HepG2 (cell line): ENCODE results near the gene NUBPL. TPM values are rescaled to one million over a fixed set of nuclear protein-coding genes. Genes with fewer than 3 reads are reported as not detected.

Source experiments
- DBP ChIP-seq: sonication (generic); formaldehyde crosslinking; IDR thresholded peaks from 2 replicates; pipeline ENCODE4 v1.4.0; 2020; ENCODE audit warnings: missing genetic modification reagents; ENCODE audit errors: not compliant biosample characterization
- FOXC1 ChIP-seq: sonication (generic); formaldehyde crosslinking; IDR thresholded peaks from 2 replicates; pipeline ENCODE4 v1.8.0; 2022; ENCODE audit warnings: mild to moderate bottlenecking, missing genetic modification reagents, borderline replicate concordance
- GABPA ChIP-seq, 2 experiments: IDR thresholded peaks; 2 replicates each; pipeline ENCODE4 v1.6.1; 2011 to 2016; ENCODE audit warnings: low read depth in 2 of 2, low read length in 1 of 2, missing biosample characterization in 1 of 2, missing genetic modification characterization in 1 of 2
- GATAD2A ChIP-seq: IDR thresholded peaks from 2 replicates; pipeline ENCODE4 v1.6.1; 2016
- IKZF1 ChIP-seq: fragments of 450-650 bp; IDR thresholded peaks from 2 replicates; pipeline ENCODE4 v1.7.1; 2016
- MIER3 ChIP-seq: IDR thresholded peaks from 2 replicates; pipeline ENCODE4 v1.6.1; 2016; ENCODE audit warnings: missing compliant biosample characterization, borderline replicate concordance
- NCOA2 ChIP-seq: sonication (generic); formaldehyde crosslinking; IDR thresholded peaks from 2 replicates; pipeline ENCODE4 v1.8.0; 2022; ENCODE audit warnings: inconsistent platforms
- NR3C1 ChIP-seq: sonication (generic); formaldehyde crosslinking; IDR thresholded peaks from 2 replicates; pipeline ENCODE4 v1.4.0; 2020; ENCODE audit warnings: missing genetic modification reagents
- ONECUT2 ChIP-seq: sonication (generic); formaldehyde crosslinking; IDR thresholded peaks from 2 replicates; pipeline ENCODE4 v1.4.0; 2020; ENCODE audit warnings: missing genetic modification reagents
- PCBP2 ChIP-seq: fragments of 200-400 bp; formaldehyde crosslinking; optimal IDR thresholded peaks from 2 replicates; pipeline ENCODE3; 2018; ENCODE audit warnings: low read length, low read depth; ENCODE audit not compliant: poor library complexity, severe bottlenecking
- TEAD2 ChIP-seq: sonication (generic); formaldehyde crosslinking; IDR thresholded peaks from 2 replicates; pipeline ENCODE4 v1.9.0; 2021; ENCODE audit warnings: missing genetic modification reagents
- THAP7 ChIP-seq: sonication (generic); formaldehyde crosslinking; IDR thresholded peaks from 2 replicates; pipeline ENCODE4 v1.8.1; 2023; ENCODE audit warnings: mild to moderate bottlenecking, missing genetic modification reagents
- UBTF ChIP-seq: sonication (generic); formaldehyde crosslinking; IDR thresholded peaks from 2 replicates; pipeline ENCODE4 v1.4.0; 2020; ENCODE audit warnings: mild to moderate bottlenecking, missing genetic modification reagents
- ZFP36L2 ChIP-seq: sonication (generic); formaldehyde crosslinking; IDR thresholded peaks from 2 replicates; pipeline ENCODE4 v1.4.0; 2020; ENCODE audit warnings: missing genetic modification reagents
- ZIK1 ChIP-seq: sonication (generic); formaldehyde crosslinking; IDR thresholded peaks from 2 replicates; pipeline ENCODE4 v1.5.0; 2020; ENCODE audit warnings: mild to moderate bottlenecking, low read depth, missing genetic modification reagents, borderline replicate concordance
- ZKSCAN8 ChIP-seq: IDR thresholded peaks from 2 replicates; pipeline ENCODE4 v1.6.1; 2016; ENCODE audit warnings: borderline replicate concordance, missing genetic modification reagents, missing compliant biosample characterization
- ZNF256 ChIP-seq: sonication (generic); formaldehyde crosslinking; conservative IDR thresholded peaks from 2 replicates; pipeline ENCODE4 v1.4.0; 2020; ENCODE audit warnings: missing genetic modification reagents
- ZNF446 ChIP-seq: sonication (generic); formaldehyde crosslinking; IDR thresholded peaks from 2 replicates; pipeline ENCODE4 v1.5.0; 2020; ENCODE audit warnings: mild to moderate bottlenecking, missing genetic modification reagents
- ZNF646 ChIP-seq: sonication (generic); formaldehyde crosslinking; IDR thresholded peaks from 2 replicates; pipeline ENCODE4 v1.9.0; 2021; ENCODE audit warnings: mild to moderate bottlenecking, missing genetic modification reagents
- ZNF773 ChIP-seq: sonication (generic); formaldehyde crosslinking; IDR thresholded peaks from 2 replicates; pipeline ENCODE4 v1.4.0; 2020; ENCODE audit warnings: missing genetic modification reagents, borderline replicate concordance
- polyA plus RNA-seq, 8 experiments: library from polyadenylated mRNA; depleted of rRNA in 3 of 8; stranded (reverse) in 7 of 8; unstranded in 1 of 8; fragments of >200 nt; fragmentation: Illumina TruSeq in 4 of 8; extraction: Trizol in 4 of 8; gene quantifications; 2 replicates each; pipeline versions ENCODE4 v1.2.1 to v1.2.3, GENCODE V29; 2011 to 2016; ENCODE audit warnings: low read depth in 4 of 8, missing spikeins in 1 of 8, mixed read lengths in 1 of 8; ENCODE audit not compliant: insufficient read depth in 1 of 8
- total RNA-seq, 5 experiments: library from RNA; depleted of rRNA; stranded (reverse); fragments of >200 nt; fragmentation: Illumina TruSeq; extraction: Trizol; gene quantifications; 2 replicates each; pipeline ENCODE4 v1.2.3, GENCODE V29; 2016; ENCODE audit warnings: low read depth in 1 of 5

NUBPL gene
- total and polyA plus RNA-seq, 2 of the 13 experiments (the other 11 are each of a cell fraction or from before 2014, with no cell fraction given) = 21.3 to 44.1 TPM

- peak; percentile 90 for TF ChIP-seq UBTF (CRISPR knock-in tag)
- no peak for TF ChIP-seq ZNF446
- peak; percentile 69 for TF ChIP-seq NCOA2 (CRISPR knock-in tag)
- no peak for TF ChIP-seq IKZF1
- no peak; the same call in 1 of the 2 replicates for TF ChIP-seq ZNF773
- TF ChIP-seq ZNF646 (CRISPR knock-in tag) = no peak
- TF ChIP-seq THAP7 (CRISPR knock-in tag) = peak; percentile 31; the same call in 1 of the 2 replicates
- TF ChIP-seq ONECUT2 = peak; percentile 33
- no peak for TF ChIP-seq PCBP2
- 0 out of 2 replicates have a peak, but pooled peaks have one; percentile 55 for TF ChIP-seq NR3C1
- TF ChIP-seq TEAD2 = no peak
- no peak for TF ChIP-seq GABPA (IDR thresholded peaks at IDR 0.05; ENCODE audit: low read depth, low read length)
- TF ChIP-seq GABPA (CRISPR knock-in tag; IDR thresholded peaks at IDR 0.05; ENCODE audit: low read depth) = peak; percentile 73
- TF ChIP-seq FOXC1 (CRISPR knock-in tag) = peak; percentile 81; the same call in 1 of the 2 replicates
- TF ChIP-seq GATAD2A (CRISPR knock-in tag) = peak; percentile 94
- peak; percentile 18 for TF ChIP-seq ZNF256 (CRISPR knock-in tag)
- TF ChIP-seq ZIK1 (CRISPR knock-in tag) = peak; percentile 93
- peak; percentile 83 for TF ChIP-seq ZKSCAN8 (CRISPR knock-in tag)
- peak; percentile 99 for TF ChIP-seq MIER3 (CRISPR knock-in tag)
- no peak for TF ChIP-seq DBP (CRISPR knock-in tag)
- TF ChIP-seq ZFP36L2 (CRISPR knock-in tag) = 0 out of 2 replicates have a peak, but pooled peaks have one; percentile 87
Observed at GRCh38 chr14:31561155-31561846, at the start of gene NUBPL (continued).
